Measurements from ENCODE around the gene AK1. TPM values are rescaled to one million over a fixed set of nuclear protein-coding genes. Genes with fewer than 3 reads are reported as not detected.

Gene AK1
- total RNA-seq, 1 experiment from 2014 or later: 84.5 TPM

GRCh38 chr9:127887792-127888191 is 10.3 kb upstream of the AK1 start:
- TF ChIP-seq EZH2 (IDR thresholded peaks at IDR 0.05; ENCODE audit: low read depth): no peak
- peak; percentile 37; the same call in 1 of the 2 replicates for TF ChIP-seq CTCF (conservative IDR thresholded peaks at IDR 0.05)
- no peak for DNase-seq

DNA sequence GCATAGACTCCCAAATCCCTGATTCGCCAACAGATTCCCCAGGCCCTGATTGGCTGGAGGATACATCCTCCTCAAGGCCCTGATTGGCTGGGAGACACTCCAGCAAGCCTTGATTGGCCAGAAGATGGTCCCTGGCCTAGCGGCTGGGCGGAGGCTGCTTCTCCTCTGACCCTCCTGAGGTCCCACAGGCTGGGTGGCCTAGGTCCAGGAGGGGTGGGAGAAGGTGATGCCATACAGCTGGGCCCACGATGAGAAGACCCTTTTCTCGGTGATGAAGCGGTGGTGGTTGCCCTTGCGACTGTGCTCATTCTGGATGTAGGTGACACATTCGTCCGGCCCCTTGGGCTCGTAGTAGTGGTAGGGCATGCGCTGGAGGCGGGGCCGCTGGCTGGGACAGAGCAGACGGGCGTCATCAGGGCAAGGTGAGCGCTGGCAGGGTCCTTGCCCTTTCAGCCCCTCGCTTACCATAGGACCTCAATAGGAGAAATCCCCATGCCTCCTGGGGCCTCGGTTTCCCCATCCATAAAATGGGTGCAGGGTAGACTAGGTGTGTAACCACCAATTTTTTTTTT is 9.0 kb upstream of the AK1 start:
- Histone ChIP-seq H3K9me3 (ENCODE audit: insufficient read depth, low read depth) (no peaks in the 10 kb centered on the region), H3F3A (ENCODE audit: insufficient read depth, low read depth) (peaks cover 3% of the 10 kb centered on the region; the same call in 1 of the 2 replicates), H3K9me2 (ENCODE audit: insufficient read depth) (no peaks in the 10 kb centered on the region), H2AFZ (no peak overlapping the region), H3K4me1 (replicated peaks; ENCODE audit: insufficient read depth) (no peaks in the 10 kb centered on the region), H3K27me3 (ENCODE audit: insufficient read depth, low read depth) (no peaks in the 10 kb centered on the region), H3K79me2 (ENCODE audit: low read depth) (no peaks in the 10 kb centered on the region), H4K20me1 (ENCODE audit: insufficient read depth) (no peaks in the 10 kb centered on the region), H3K27ac (no peak overlapping the region), H3K4me2 (no peak overlapping the region), H3K4me3 (no peak overlapping the region), H3K36me3 (ENCODE audit: low read depth) (no peaks in the 10 kb centered on the region)
- DNase-seq: no peak
- no peak for TF ChIP-seq EZH2 (IDR thresholded peaks at IDR 0.05; ENCODE audit: low read depth)
- TF ChIP-seq CTCF (conservative IDR thresholded peaks at IDR 0.05): no peak
- ChIA-PET POLR2A (ENCODE audit: unreplicated experiment) (no interaction called here), CTCF (interaction anchor here (0.6 kb wide), 1 partner anchor 56 kb away, joined by 7 read pairs; no protein-coding TSS in a partner anchor)
- BruUV-seq (replicated peaks): no TSS peak
- intact Hi-C loops (cut with micrococcal nuclease; ENCODE audit: unreplicated experiment): no loop called here

More at GRCh38 chr9:127887792-127888191, 10.3 kb upstream of the AK1 start:
- Histone ChIP-seq H2AFZ (no peak overlapping the region), H3K4me3 (no peak overlapping the region), H3K4me1 (replicated peaks; ENCODE audit: insufficient read depth) (no peaks in the 10 kb centered on the region), H4K20me1 (ENCODE audit: insufficient read depth) (no peaks in the 10 kb centered on the region), H3K4me2 (no peak overlapping the region), H3K27ac (no peak overlapping the region), H3K9me3 (ENCODE audit: insufficient read depth, low read depth) (peaks cover 5% of the 10 kb centered on the region; the same call in 1 of the 2 replicates), H3K9me2 (ENCODE audit: insufficient read depth) (no peaks in the 10 kb centered on the region), H3F3A (ENCODE audit: insufficient read depth, low read depth) (peaks cover 3% of the 10 kb centered on the region; the same call in 1 of the 2 replicates), H3K27me3 (ENCODE audit: insufficient read depth, low read depth) (no peaks in the 10 kb centered on the region), H3K36me3 (ENCODE audit: low read depth) (0 out of 2 replicates have a peak, but pooled peaks cover 3% of the 10 kb centered on the region), H3K79me2 (ENCODE audit: low read depth) (no peaks in the 10 kb centered on the region)
- POLR2A ChIA-PET (ENCODE audit: unreplicated experiment): no interaction called here
- no TSS peak for BruUV-seq (replicated peaks)
- intact Hi-C loops (cut with micrococcal nuclease; ENCODE audit: unreplicated experiment): no loop called here
- CTCF ChIA-PET: no interaction called here

DNA sequence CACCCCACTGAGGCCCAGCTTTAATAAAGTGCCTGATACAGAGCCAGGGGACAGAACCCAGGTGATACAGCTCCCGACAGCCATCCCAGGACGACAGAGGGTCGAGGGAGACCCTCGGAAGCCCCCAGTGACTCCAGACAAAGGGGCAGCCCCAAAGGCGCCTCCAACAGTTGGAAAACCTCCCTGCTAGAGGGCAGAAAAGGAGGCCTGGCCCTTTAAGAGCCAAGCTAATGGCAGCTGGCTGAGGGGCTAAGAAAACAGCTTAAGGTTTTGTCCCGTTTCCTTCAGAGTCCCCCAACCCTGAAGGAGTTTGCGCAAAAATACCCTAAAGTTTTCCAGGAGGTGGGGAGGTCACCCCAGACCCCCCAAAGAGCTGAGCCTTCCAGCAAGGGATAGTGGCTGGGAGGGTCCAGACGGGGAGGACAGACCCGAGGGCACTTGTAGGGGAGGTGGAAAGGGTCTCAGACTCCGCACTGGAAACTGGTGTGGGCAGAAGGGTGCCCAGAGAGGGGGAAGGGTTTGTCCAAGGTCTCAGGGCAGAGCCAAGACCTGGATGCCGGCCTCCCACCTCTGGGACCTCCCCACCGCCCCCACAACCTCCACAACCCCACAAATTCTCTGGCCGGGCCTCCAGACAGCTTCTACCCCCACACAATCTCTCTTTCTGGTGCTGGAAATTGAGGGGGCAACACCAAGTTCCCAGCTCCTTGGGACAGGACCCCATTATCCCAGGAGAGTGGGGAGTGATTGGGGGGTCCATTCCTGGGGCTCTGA is 8.2 kb upstream of the AK1 start:
- no peaks in the 10 kb centered on the region for H3K4me1 ChIP-seq (replicated peaks; ENCODE audit: insufficient read depth)
- H3K27me3 ChIP-seq (ENCODE audit: insufficient read depth, low read depth): no peaks in the 10 kb centered on the region
- TF ChIP-seq EZH2 (IDR thresholded peaks at IDR 0.05; ENCODE audit: low read depth) (no peak), CTCF (conservative IDR thresholded peaks at IDR 0.05) (no peak)
- H3K9me2 ChIP-seq (ENCODE audit: insufficient read depth): no peaks in the 10 kb centered on the region
- H3K27ac ChIP-seq: no peak overlapping the region
- no peak overlapping the region for H2AFZ ChIP-seq
- H3K79me2 ChIP-seq (ENCODE audit: low read depth): no peaks in the 10 kb centered on the region
- intact Hi-C loops (cut with micrococcal nuclease; ENCODE audit: unreplicated experiment): no loop called here
- no TSS peak for BruUV-seq (replicated peaks)
- H3K9me3 ChIP-seq (ENCODE audit: insufficient read depth, low read depth): no peaks in the 10 kb centered on the region
- peaks cover 3% of the 10 kb centered on the region; the same call in 1 of the 2 replicates for H3F3A ChIP-seq (ENCODE audit: insufficient read depth, low read depth)
- H4K20me1 ChIP-seq (ENCODE audit: insufficient read depth): no peaks in the 10 kb centered on the region
- no peaks in the 10 kb centered on the region for H3K36me3 ChIP-seq (ENCODE audit: low read depth)
- no peak for DNase-seq
- no peak overlapping the region for H3K4me3 ChIP-seq
- H3K4me2 ChIP-seq: no peak overlapping the region
- CTCF ChIA-PET: interaction anchor here (0.6 kb wide), 1 partner anchor 57 kb away, joined by 7 read pairs; no protein-coding TSS in a partner anchor
- POLR2A ChIA-PET (ENCODE audit: unreplicated experiment): no interaction called here

All from PC-9 (cell line).